Measurements from ENCODE around the gene CXCL12.

The CXCL12 gene

DNA sequence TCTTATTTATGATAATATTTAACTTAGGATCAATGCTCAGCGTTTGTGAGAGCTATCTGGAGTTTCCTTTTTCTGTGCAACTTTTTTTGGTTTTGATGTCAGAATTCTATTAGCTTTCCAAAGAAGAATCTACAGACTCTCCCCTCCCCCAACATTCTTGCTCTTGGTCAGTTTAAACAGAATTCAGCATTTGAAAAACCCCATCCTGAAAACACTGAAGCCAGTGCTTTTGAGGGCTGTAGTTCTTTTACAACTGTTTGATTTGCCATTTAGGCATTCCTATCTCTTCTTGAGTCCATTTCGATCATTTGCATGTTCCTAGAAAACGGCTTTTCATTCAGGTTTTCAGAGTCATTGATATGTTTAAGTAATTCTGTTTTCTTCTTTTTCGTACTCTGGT is 15.6 kb upstream of the CXCL12 start:
- FAIRE-seq (no peak), DNase-seq (ENCODE audit: insufficient read length, low spot score) (no peak)

DNA sequence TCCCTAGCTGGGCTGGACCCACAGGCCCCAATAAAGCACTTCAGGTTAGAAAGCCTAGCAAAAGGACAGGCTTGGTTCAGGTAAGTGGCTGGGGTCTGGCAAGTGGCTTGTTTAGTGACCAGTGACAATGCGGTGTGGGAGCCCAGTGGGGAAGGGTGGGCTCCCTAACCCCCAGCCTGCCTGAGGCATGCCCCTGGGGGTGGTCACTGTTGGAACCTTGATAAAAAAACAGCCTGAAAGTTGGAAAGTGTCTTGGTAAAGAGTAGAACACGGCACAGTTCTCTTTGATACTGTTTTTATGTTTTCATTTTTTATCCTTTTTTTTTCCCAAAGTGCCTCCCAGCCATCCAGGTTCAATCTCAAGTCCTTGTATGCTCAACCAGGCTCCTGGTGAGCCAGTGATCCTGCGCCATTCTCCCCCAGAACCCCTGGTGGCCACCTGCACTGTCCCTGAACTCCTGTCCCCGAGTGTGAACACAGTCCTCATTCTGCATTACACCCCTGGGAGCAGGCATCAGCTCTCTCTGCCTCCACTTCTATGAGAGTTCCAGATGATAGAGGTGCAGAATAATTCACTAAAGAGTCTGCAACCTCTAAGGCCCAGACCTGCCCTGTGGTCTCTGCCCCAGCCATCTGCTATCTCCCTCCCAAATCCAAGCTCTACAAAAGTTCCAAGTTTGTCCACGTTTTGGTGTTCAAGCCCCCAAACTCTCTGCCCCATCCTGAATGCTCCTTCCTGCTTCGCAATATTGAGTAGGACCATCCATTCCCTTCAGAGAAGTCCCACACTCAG is 15.0 kb upstream of the CXCL12 start:
- no peak for DNase-seq (ENCODE audit: insufficient read length, low spot score)
- FAIRE-seq = no peak

DNA sequence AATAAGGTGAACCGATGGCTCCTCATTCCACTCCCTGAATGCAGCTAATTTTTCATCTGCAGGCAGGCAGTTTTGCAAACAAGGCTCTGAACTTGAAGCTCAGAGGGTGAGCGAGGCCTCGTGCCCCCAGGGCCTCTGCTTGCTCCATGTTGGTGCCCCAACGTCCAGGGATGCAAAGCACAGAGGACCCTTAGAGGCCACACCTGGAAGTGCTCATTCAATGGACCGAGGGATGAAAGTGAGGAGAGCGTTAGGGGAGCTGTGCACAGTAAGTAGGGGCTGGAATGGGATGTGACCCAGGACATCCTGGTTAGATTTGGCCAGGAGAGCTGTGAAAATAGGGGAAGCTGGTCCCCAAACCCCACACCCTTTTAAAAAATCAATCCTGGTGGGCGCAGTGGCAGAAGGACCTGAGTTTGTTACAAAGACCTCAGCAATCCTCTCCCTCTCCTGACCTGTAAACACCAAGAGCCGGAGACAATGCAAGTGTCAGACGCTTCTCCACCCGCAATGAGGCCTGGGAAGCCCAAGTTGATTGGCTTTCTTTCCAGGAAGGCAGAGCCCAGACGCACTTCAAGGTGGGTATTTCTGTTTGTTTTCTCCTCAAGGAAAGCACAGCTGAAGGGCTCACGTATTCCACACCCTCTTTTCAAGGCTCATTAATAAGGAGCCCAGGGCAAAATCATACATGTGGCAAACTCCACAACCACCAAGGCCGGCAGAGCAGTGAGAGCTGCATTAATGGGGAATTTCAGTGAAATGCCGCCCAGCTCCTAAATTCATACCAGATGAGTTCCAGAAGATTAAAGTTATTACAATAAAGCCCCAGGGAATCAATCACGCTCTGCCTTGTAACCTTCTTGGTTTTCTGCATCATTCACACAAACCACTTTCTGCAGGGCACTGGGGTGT is 14.1 kb upstream of the CXCL12 start:
- DNase-seq (ENCODE audit: insufficient read length, low spot score) = no peak
- FAIRE-seq = no peak

DNA sequence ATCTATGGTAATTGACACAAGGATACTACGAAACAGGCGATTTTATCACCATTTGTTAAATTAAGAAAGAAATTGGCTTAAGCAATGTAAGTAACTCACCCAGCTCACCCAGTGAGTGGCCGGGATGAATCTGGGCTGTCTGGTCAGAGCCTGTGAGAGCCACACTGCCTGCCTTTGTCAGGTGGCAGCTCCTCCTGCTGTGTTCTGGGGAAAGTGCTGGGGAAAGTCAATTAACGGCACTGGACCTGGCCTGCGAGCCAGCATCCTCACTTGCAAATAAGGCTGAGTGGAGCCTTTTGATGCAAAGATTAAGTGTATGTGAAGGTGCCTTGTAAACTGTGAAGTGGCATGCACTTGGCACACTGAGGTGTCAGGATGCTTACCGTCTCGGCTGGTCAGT is 13.4 kb upstream of the CXCL12 start:
- FAIRE-seq (no peak), DNase-seq (ENCODE audit: insufficient read length, low spot score) (no peak)

DNA sequence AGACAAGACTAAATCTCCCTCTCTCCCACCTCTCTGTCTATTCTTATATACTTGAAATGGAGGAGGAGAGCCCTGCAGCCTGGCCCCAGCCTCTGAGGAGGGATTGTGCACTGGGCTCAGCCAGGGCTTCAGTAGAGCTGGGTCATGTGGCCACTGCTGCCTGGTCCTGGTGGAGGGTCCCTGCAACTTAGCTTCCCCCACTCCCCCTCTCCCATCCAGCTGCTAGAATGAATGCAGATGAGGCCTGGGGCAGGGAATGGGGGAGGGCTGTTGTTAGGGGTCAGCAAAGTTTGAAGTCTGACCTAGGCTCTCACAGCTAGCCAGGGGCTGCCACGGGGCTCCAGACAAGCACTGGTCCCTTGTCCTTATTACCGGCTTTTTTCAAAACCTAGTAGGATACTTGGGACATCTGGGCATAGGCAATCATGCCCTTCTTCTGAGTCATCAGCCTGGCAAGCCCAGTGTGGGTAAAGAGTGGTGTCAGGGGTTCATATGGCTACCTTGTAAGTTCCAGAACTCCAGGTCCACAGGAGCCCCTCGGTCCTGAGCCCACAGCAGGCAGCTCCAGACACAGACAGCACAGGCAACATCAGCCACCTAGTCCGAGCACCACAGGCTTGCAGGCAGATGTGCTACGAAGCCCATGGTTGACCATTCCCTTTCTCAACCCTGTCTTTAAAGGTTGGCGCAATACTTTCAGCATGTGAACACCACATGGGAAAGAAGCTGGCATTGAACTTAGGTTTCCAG is 12.8 kb upstream of the CXCL12 start:
- FAIRE-seq = no peak
- DNase-seq (ENCODE audit: insufficient read length, low spot score) = no peak

DNA sequence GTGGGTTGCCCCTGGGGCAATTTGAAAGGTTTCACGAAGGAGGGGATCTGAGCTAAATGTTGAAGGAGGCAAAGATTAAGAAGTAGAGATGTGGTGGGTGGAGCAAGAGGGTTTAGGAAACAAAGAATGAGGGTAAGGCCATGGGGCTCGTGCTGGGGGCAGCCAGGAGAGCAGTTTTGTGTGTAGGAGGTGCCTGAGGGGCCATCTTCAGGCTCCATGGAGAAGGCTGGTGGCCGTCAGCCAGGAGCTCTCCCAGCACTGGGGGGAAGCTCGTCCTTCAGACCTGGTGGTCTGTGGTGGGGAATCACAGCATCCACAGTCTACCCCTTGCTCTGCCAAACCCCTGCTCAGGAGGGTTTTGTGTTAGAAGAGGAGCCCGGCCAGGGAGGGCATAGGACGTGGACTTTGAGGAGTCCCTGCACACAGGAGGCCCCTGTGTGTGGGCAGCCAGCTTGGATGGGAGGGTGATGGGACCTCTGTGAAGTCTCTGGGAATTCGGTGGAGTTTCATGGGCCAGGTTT is 11.8 kb upstream of the CXCL12 start:
- FAIRE-seq (no peak), DNase-seq (ENCODE audit: insufficient read length, low spot score) (no peak)

DNA sequence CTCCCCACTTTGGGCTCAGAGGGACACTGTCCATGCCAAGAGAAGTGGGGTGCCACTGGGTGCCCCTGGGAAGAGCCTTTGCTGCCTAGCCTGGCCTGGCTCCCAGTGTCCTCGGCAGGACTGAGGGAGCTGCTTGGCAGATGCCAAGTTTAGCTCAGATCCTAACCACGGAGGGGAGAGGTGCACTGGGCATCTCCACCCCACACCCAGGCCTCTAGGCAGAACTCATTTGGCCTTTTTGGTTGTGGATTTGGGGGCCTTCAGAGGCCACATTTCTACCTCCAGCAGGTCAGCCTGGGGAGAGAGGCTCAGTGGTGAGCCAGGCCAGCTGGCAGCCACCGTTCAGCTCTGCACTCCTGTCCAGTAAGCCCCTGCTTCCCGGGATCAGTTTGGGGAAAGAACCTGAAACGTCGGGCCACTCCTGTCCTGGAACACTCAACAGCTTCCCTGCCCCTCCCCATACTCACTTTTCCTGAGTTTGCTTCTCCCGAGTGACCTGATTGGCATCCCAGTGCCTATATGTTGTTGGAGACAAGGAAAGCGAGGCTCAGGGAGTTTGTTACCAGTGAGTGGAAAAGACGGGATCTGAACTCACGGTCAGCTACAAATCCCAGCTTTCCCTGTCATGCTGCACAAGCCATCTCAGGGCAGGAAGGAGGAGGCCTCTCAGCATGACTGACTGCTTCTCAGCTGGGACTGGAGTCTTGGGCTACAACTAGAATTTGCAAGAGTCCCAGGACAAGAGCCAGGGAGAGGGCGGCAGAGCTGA is 11.2 kb upstream of the CXCL12 start:
- DNase-seq (ENCODE audit: insufficient read length, low spot score) (no peak), FAIRE-seq (no peak)

DNA sequence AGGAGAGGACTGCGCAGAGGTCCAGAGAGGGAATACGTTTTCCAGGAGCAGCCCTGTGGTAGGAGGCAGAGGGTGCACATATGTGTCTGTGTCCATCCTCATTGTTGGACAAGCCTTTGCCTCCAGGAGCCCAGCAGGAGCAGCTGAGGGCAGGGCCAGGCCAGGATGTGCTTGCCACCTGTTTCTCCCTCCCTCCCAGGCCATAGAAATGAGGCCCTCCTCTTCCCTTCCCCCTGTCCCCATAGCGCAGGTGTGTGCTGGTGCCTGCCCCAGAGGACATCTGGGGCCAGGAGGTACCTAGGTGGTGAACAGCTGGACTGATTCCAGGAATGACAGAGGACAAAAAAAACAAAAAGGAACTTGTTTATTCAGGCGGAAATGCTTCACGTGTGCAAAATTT is 10.5 kb upstream of the CXCL12 start:
- no peak for FAIRE-seq
- no peak for DNase-seq (ENCODE audit: insufficient read length, low spot score)

DNA sequence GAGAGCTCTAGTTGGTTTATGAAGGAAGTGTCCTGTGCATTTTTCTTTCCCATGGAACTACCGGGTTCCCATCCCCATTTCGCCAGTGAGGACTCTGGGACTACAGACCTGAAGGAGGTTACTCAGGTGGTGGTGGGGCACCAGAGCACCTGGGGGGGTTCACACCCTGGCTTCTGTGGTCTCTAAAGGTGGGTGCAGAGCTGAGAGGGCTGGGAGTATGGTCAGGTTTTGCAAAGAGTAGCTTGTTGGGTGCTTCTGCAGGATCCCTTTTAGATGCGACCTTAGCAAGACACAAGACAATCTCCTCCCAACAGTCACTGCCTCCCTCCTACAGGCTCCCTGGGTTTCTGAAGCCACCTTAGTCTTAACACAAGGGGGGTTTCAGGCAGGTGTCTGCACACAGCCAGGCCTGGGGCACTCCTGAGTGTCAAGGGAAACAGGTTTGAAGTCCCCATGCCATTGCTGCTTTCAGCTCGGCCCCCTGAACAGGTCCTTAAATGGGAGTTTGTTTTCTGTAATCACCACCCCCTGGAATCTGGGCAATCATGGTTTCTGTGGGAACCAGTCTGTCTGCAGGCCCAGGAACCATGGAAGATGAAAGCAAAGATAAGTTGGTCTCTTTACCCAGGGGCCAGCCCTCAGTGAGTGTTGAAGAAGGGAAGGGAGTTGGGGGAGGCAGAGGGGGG is 9.9 kb upstream of the CXCL12 start:
- DNase-seq (ENCODE audit: insufficient read length, low spot score) (no peak), FAIRE-seq (no peak)

DNA sequence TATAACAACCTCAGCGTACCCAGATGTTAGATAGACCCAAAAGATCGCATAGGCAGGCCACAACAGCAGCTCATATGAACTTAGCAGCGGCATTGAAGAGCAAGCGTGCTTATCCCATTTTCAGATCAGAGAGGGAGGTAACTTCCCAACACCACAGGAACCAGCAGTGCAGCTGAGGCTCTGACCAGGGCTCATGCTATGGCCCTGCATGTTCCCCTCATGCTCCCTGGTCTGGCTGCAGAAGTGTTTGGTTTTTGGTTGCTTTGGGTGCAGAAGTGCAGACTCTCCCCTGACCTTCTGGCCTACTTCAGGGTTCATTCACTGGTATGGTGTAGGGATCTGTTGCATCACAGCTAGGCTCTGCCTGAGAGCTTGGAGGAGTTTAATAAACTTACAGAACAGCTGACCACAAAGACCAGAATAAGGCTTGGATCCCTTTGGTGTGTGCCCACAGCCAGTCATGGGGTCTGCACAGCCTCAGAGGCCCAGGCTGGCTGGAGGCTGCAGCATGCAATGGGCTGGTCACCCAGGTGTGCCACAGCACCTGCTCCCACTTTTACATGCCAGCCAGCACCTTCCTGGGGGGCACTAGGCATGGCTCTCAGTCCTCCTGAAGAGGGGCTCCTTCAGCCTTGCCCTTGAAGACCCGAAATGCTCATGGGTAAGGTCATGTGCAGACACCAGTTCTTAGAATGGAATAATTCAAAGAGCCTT is 9.1 kb upstream of the CXCL12 start:
- DNase-seq (ENCODE audit: insufficient read length, low spot score) (no peak), FAIRE-seq (no peak)

DNA sequence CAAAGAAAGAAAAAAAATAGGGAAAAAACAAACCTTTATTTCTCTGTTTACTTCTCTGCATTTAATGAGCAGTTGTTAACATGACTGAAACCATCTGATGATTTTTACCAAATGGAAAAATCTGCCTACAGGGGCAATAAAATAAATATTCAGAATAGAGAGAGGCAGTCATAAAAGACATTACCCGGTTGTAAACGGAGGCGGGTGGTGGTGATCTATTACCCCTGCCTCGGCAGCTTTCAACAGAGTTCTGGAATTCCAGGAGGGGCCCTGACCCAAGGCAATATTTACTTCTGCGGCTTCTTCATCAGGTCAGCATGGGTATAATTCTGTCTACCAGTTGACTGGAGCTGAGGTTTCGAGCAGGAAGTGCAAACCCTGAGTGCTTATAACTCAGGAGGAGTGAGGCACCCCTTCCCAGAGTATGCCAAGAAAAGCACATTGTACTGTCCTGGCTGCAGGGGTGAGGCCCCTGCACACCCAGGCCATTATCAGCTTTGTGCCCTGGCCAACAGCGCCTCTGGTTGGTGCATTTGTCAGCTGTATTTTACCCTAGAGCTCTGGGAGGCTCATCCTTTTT is 8.2 kb upstream of the CXCL12 start:
- FAIRE-seq (no peak), DNase-seq (ENCODE audit: insufficient read length, low spot score) (no peak)

DNA sequence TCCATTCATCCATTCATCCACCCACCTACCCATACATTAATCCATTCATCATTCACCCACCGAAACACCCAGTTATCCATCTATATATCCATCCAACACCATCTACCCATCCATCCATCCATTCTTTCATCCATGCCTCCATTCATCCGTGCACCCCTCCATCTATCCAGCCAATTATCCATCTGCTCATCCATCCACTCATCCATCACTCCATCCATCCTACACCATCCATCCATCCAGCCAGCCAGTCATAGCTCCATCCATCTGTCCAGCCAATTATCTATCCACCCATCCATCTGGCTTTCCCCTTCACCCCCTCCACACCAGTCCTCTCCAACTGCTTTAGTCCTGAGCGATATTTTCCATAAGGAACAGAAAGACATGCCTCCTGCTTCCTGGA is 7.5 kb upstream of the CXCL12 start:
- DNase-seq (ENCODE audit: insufficient read length, low spot score) = no peak
- no peak for FAIRE-seq

DNA sequence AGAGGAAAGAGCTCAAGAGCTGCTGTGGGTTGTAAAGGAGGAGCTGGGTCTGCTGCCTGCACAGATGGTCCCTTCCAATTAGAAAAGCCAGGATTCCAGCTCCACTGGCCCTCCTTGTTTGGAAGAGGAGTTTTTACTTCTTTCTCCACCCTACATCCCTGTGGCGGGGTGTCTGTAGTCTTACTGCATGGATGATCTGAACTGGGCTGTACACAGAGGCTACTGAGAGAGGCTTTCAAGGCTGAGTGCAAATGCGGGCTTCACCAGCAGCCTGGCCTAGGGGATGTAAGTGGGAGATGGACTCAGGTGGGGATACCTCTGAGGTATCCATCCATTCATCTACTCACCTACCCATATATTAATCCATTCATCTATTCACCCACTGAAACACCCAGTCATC is 7.1 kb upstream of the CXCL12 start:
- DNase-seq (ENCODE audit: insufficient read length, low spot score) (no peak), FAIRE-seq (no peak)

DNA sequence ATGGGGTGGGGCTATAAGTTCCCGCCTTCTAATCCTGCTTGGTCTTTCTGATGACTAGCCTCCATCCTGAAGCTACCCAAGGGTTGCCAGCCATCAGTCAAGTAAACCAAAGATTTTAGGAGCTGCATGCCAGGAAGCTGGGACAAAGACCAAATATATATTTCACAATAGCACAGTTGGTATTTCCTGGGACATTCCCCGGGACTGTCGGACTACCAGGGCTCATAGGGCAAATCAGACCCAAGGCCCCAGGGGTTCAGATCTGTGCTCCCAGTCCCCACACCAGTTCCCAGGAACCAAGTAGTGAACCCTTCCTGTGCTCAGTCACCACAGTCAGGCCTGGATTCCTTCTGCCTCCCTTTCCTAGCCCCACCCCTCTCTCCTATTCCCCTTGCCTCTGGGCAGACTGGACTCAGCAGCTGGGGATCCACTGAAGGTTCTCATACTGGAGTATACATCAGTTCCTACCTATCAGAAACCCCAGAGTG is 5.7 kb upstream of the CXCL12 start:
- no peak for DNase-seq (ENCODE audit: insufficient read length, low spot score)
- no peak for FAIRE-seq

DNA sequence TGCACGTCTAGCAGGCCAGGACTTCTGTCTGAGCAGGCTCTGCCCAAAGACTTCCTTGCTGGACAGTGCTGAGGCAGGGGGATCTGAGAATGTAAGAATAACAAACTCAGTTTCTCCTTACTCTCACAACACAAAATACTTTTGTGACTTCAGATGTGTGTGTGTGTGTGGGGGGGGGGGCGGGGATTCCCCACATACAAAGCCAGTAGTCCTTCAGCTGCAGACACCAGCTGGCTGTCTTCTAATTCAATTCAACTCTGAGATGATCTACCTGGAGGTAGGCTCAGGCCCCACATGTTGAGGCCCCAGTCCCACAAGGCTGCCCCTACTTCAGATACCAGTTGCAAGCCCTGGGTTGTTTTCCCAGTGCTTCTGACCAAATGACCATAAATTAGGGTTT is 4.7 kb upstream of the CXCL12 start:
- FAIRE-seq (no peak), DNase-seq (ENCODE audit: insufficient read length, low spot score) (no peak)

DNA sequence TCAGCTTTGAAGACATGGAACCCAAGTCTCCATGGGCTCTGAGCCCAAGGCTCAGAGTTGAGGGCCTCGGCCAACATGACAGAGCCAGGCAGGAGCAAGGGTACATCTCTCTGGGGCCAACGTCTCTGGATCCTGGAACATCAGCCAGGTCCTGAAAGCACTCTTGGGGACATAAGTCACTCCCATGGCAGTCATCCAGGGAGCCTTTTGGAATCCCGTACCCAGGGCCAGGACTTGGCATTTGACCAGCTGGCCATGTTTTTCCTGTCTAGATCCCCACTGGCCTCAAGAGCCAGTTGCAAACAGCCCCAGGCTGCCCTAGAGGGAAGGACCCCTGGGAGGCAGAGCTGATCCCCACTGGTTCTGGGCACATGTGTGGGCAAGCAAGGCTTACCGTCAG is 4.3 kb upstream of the CXCL12 start:
- no peak for FAIRE-seq
- no peak for DNase-seq (ENCODE audit: insufficient read length, low spot score)

DNA sequence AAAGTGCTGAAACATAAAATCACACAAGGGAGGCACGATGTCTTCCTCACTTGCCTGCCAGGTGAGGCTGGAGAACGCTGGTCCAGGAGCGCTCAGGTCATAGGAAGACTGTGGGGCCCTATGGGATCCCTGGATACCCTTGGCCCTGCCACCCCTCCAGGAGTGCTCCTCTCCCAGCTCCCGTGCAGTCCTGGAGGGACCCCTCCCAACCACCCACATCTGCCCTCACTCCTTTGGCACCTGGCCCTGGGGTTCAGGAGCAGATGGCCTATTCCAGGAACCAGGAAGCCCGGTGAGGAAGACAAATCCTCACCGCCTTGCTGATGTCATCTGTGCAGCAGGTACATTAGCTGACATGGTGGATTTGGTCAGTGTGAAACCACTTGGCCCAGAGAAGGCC is 3.7 kb upstream of the CXCL12 start:
- FAIRE-seq (no peak), DNase-seq (ENCODE audit: insufficient read length, low spot score) (no peak)

DNA sequence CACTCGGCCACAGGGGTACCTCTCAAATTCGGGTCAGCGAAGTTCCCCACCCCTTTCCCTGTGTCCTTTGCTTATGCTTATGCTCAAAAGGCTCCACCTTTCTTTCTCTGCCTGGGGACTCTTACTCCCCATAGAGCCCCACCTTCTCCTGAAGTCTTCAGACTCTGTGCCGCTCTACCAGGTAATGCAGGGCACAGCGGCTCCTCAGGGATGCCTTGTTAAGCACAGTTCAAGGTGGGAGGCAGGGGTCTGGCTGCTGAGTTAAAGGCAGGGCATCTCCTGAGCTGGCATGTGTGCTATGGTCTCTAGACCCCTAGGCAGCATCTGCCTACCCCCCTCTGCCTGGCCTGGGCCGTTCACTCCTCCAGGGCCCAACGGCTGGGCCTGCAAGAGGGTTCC is 3.0 kb upstream of the CXCL12 start:
- FAIRE-seq = no peak
- no peak for DNase-seq (ENCODE audit: insufficient read length, low spot score)

All from GM19239 (cell line).